H1 (cell line): ENCODE results near the gene MED16. TPM values are rescaled to one million over a fixed set of nuclear protein-coding genes. Genes with fewer than 3 reads are reported as not detected.
A peak's percentile ranks its signal among the peaks of the same experiment; 100 is the strongest.

Experiments
- CTCF ChIA-PET: fragments of 300-600 bp; sonication (Branson Sonifier 250); formaldehyde crosslinking; loops from one replicate; lab custom pipeline; 2021; ENCODE audit not compliant: partially characterized antibody; lab: Charles Lee
- POLR2A ChIA-PET: fragments of 300-600 bp; sonication (Branson Sonifier 250); formaldehyde crosslinking; loops from one replicate; lab custom pipeline; 2021; ENCODE audit warnings: inconsistent platforms; ENCODE audit not compliant: partially characterized antibody; lab: Charles Lee
- DNase-seq, 2 experiments: peaks; one replicate each; pipeline versions ENCODE4 v3.0.0 to v3.0.0-alpha.2; 2010 to 2022; ENCODE audit warnings: low spot score in 2 of 2, low read depth in 1 of 2, mixed read lengths in 1 of 2
- FAIRE-seq: peaks from 2 replicates; lab custom pipeline; 2011; peaks lifted over from hg19 to GRCh38; lab: Jason Lieb, UNC
- H2AFZ ChIP-seq: 2 replicates; pipeline ENCODE4 v1.8.1; 2012; ENCODE audit warnings: low read length, inconsistent platforms
- H2AK5ac ChIP-seq: 2 replicates; pipeline ENCODE4 v1.6.1; 2013; ENCODE audit warnings: low read depth, low read length
- H2BK120ac ChIP-seq: replicated peaks from 2 replicates; pipeline ENCODE3; 2013; ENCODE audit warnings: low read depth, low read length, inconsistent platforms
- H2BK12ac ChIP-seq: 2 replicates; pipeline ENCODE4 v1.6.1; 2013; ENCODE audit warnings: low read depth, low read length
- H2BK15ac ChIP-seq: 2 replicates; pipeline ENCODE4 v1.6.1; 2013; ENCODE audit warnings: low read length
- H2BK20ac ChIP-seq: 2 replicates; pipeline ENCODE4 v1.6.1; 2013; ENCODE audit warnings: low read length
- H2BK5ac ChIP-seq: 2 replicates; pipeline ENCODE4 v1.6.1; 2013; ENCODE audit warnings: low read depth, low read length
- H3K14ac ChIP-seq: 2 replicates; pipeline ENCODE4 v1.6.1; 2013; ENCODE audit warnings: inconsistent platforms; ENCODE audit not compliant: insufficient read length
- H3K18ac ChIP-seq: 2 replicates; pipeline ENCODE4 v1.6.1; 2013; ENCODE audit warnings: low read length; ENCODE audit errors: extremely low read depth
- H3K23ac ChIP-seq: 2 replicates; pipeline ENCODE4 v1.6.1; 2013; ENCODE audit warnings: inconsistent platforms; ENCODE audit not compliant: insufficient read length
- H3K23me2 ChIP-seq: 2 replicates; pipeline ENCODE4 v1.6.1; 2013; ENCODE audit warnings: low read depth, low read length
- H3K27ac ChIP-seq: 2 replicates; pipeline ENCODE4 v1.6.1; 2011; ENCODE audit warnings: low read depth, low read length, inconsistent platforms
- H3K27me3 ChIP-seq, 4 experiments: replicated peaks in 1 of 4; 1 replicate in 1 of 4; 2 replicates in 3 of 4; pipeline versions ENCODE4 v1.6.1 to v1.8.1; 2011 to 2013; ENCODE audit warnings: low read length in 3 of 4, mild to moderate bottlenecking in 3 of 4, inconsistent platforms in 2 of 4, mixed read lengths in 2 of 4, moderate library complexity in 1 of 4; ENCODE audit not compliant: control insufficient read depth in 3 of 4, insufficient read depth in 3 of 4; ENCODE audit errors: extremely low read depth in 1 of 4
- H3K36me3 ChIP-seq, 4 experiments: 2 replicates each; pipeline versions ENCODE4 v1.6.1 to v1.8.1; 2011 to 2013; ENCODE audit warnings: mild to moderate bottlenecking in 4 of 4, low read length in 3 of 4, moderate library complexity in 2 of 4, control low read depth in 1 of 4, inconsistent platforms in 1 of 4; ENCODE audit not compliant: insufficient read depth in 4 of 4, control insufficient read depth in 2 of 4
- H3K4ac ChIP-seq: replicated peaks from 2 replicates; pipeline ENCODE3; 2013; ENCODE audit warnings: low read length, low read depth, mixed read lengths, inconsistent platforms; ENCODE audit not compliant: insufficient read length
- H3K4me1 ChIP-seq, 4 experiments: replicated peaks in 1 of 4; 1 replicate in 1 of 4; 2 replicates in 3 of 4; pipeline versions ENCODE4 v1.6.1 to v1.8.1; 2011 to 2013; ENCODE audit warnings: low read length in 3 of 4, inconsistent platforms in 2 of 4, mixed read lengths in 1 of 4; ENCODE audit not compliant: insufficient read depth in 4 of 4, control insufficient read depth in 3 of 4
- H3K4me2 ChIP-seq, 2 experiments: 2 replicates each; pipeline versions ENCODE4 v1.6.1 to v1.8.1; 2011 to 2013; ENCODE audit warnings: low read depth in 2 of 2, low read length in 2 of 2, control low read depth in 1 of 2, inconsistent platforms in 1 of 2, mild to moderate bottlenecking in 1 of 2; ENCODE audit not compliant: insufficient read depth in 1 of 2
- H3K4me3 ChIP-seq, 4 experiments: fragments of 200-600, 300-600 bp in 1 of 4; sonication (generic), shearing (Covaris generic), sonication (Bioruptor Twin) in 1 of 4; 2 replicates each; pipeline versions ENCODE4 v1.5.1 to v1.8.1; 2011 to 2016; ENCODE audit warnings: low read length in 4 of 4, low read depth in 3 of 4, control low read depth in 2 of 4, inconsistent platforms in 2 of 4, mild to moderate bottlenecking in 2 of 4, mixed read lengths in 1 of 4, moderate library complexity in 1 of 4; ENCODE audit not compliant: insufficient read depth in 2 of 4; ENCODE audit errors: extremely low read depth in 1 of 4
- H3K56ac ChIP-seq: replicated peaks from 2 replicates; pipeline ENCODE3; 2013; ENCODE audit warnings: low read depth, mild to moderate bottlenecking, mixed read lengths, low read length, inconsistent platforms; ENCODE audit not compliant: insufficient read length
- H3K79me1 ChIP-seq: 2 replicates; pipeline ENCODE4 v1.6.1; 2013; ENCODE audit warnings: low read depth, low read length, control low read depth
- H3K79me2 ChIP-seq, 2 experiments: 2 replicates each; pipeline versions ENCODE4 v1.6.1 to v1.8.1; 2012 to 2013; ENCODE audit warnings: low read length in 2 of 2, mild to moderate bottlenecking in 2 of 2, inconsistent platforms in 1 of 2; ENCODE audit not compliant: insufficient read depth in 2 of 2, control insufficient read depth in 1 of 2
- H3K9ac ChIP-seq, 4 experiments: replicated peaks in 1 of 4; 1 replicate in 1 of 4; 2 replicates in 3 of 4; pipeline versions ENCODE4 v1.6.1 to v1.8.1; 2011 to 2013; ENCODE audit warnings: low read depth in 3 of 4, low read length in 3 of 4, control low read depth in 2 of 4, mild to moderate bottlenecking in 2 of 4, moderate library complexity in 2 of 4, inconsistent platforms in 1 of 4; ENCODE audit errors: extremely low read depth in 1 of 4
- H3K9me3 ChIP-seq, 2 experiments: 2 replicates each; pipeline versions ENCODE4 v1.6.1 to v1.8.1; 2012 to 2013; ENCODE audit warnings: mild to moderate bottlenecking in 2 of 2, moderate library complexity in 2 of 2, control low read depth in 1 of 2, inconsistent platforms in 1 of 2, low read depth in 1 of 2, low read length in 1 of 2, mixed read lengths in 1 of 2; ENCODE audit not compliant: insufficient read depth in 2 of 2
- H4K20me1 ChIP-seq, 2 experiments: replicated peaks in 1 of 2; 2 replicates each; pipeline versions ENCODE3 to v1.8.1; 2011 to 2013; ENCODE audit warnings: inconsistent platforms in 2 of 2, low read length in 2 of 2, mild to moderate bottlenecking in 1 of 2; ENCODE audit not compliant: insufficient read depth in 2 of 2, control insufficient read depth in 1 of 2
- H4K5ac ChIP-seq: 2 replicates; pipeline ENCODE4 v1.6.1; 2013; ENCODE audit warnings: low read length, low read depth, mixed read lengths, inconsistent platforms; ENCODE audit not compliant: insufficient read length
- H4K8ac ChIP-seq: 2 replicates; pipeline ENCODE4 v1.8.0; 2013; ENCODE audit warnings: mild to moderate bottlenecking, moderate library complexity, low read length, inconsistent platforms; ENCODE audit not compliant: insufficient read depth; ENCODE audit errors: extremely low read depth
- H4K91ac ChIP-seq: replicated peaks from 2 replicates; pipeline ENCODE3; 2013; ENCODE audit warnings: low read length, mixed read lengths, inconsistent platforms; ENCODE audit not compliant: insufficient read length
- ASH2L ChIP-seq: fragments of 200-600, 300-600 bp; sonication (generic); IDR thresholded peaks from one replicate; pipeline ENCODE4 v1.7.1; 2017; ENCODE audit warnings: low read length
- CEBPB ChIP-seq: IDR thresholded peaks from 2 replicates; pipeline ENCODE4 v1.6.1; 2012; ENCODE audit warnings: low read depth, low read length
- CHD1 ChIP-seq: IDR thresholded peaks from 2 replicates; pipeline ENCODE4 v1.6.1; 2012; ENCODE audit warnings: low read depth, low read length, improper control_type of control experiment
- CREB1 ChIP-seq: IDR thresholded peaks from 2 replicates; pipeline ENCODE4 v1.6.1; 2012; ENCODE audit warnings: inconsistent platforms
- GTF2F1 ChIP-seq: IDR thresholded peaks from 2 replicates; pipeline ENCODE4 v1.6.1; 2012; ENCODE audit warnings: low read depth, low read length, improper control_type of control experiment, borderline replicate concordance
- HDAC6 ChIP-seq: IDR thresholded peaks from one replicate; pipeline ENCODE4 v1.7.1; 2012; ENCODE audit warnings: low read depth, mild to moderate bottlenecking, inconsistent platforms, low read length, moderate library complexity
- NRF1 ChIP-seq: IDR thresholded peaks from 2 replicates; pipeline ENCODE4 v1.6.1; 2011; ENCODE audit warnings: mild to moderate bottlenecking, low read depth, low read length, improper control_type of control experiment
- POLR2AphosphoS5 ChIP-seq: IDR thresholded peaks from 2 replicates; pipeline ENCODE4 v1.6.1; 2011; ENCODE audit warnings: low read depth, low read length
- RAD21 ChIP-seq, 2 experiments: IDR thresholded peaks in 1 of 2; conservative IDR thresholded peaks in 1 of 2; 2 replicates each; pipeline ENCODE4 v1.6.1; 2011; ENCODE audit warnings: low read depth in 2 of 2, low read length in 2 of 2, improper control_type of control experiment in 1 of 2, inconsistent platforms in 1 of 2, mild to moderate bottlenecking in 1 of 2, moderate library complexity in 1 of 2
- SAP30 ChIP-seq: fragments of 300-600 bp; sonication (generic); IDR thresholded peaks from 2 replicates; pipeline ENCODE4 v1.7.1; 2012; ENCODE audit warnings: low read length, moderate library complexity, mild to moderate bottlenecking, inconsistent platforms; ENCODE audit not compliant: insufficient read depth, insufficient replicate concordance
- SRF ChIP-seq: IDR thresholded peaks from 2 replicates; pipeline ENCODE4 v1.6.1; 2011; ENCODE audit warnings: mild to moderate bottlenecking, low read depth, low read length, moderate library complexity
- TCF12 ChIP-seq: IDR thresholded peaks from 2 replicates; pipeline ENCODE4 v1.6.1; 2011; ENCODE audit warnings: low read depth, mild to moderate bottlenecking, low read length
- WGBS, 2 experiments: shearing (Covaris generic) in 1 of 2; methylation state at CpG; one replicate each; pipeline versions ENCODE4 v1.1.6 to v1.1.7; 2013 to 2015; ENCODE audit warnings: low lambda C conversion rate in 2 of 2, mixed read lengths in 2 of 2, inconsistent platforms in 1 of 2, low coverage in 1 of 2, missing lambda C conversion rate in 1 of 2; ENCODE audit not compliant: insufficient replicate concordance in 2 of 2, insufficient coverage in 1 of 2, insufficient read length in 1 of 2; ENCODE audit errors: extremely low coverage in 1 of 2, missing lambda C conversion rate in 1 of 2; 5-methylcytosine and 5-hydroxymethylcytosine counted together
- polyA plus RNA-seq, 7 experiments: library from polyadenylated mRNA; depleted of rRNA in 3 of 7; stranded (reverse) in 5 of 7; unstranded in 2 of 7; fragments of >200 nt in 5 of 7; fragments of 200-250 nt in 2 of 7; gene quantifications; 1 replicate in 5 of 7; 2 replicates in 1 of 7; 4 replicates in 1 of 7; pipeline versions ENCODE4 v1.2.1 to v1.2.3, GENCODE V29; 2011 to 2013; ENCODE audit warnings: missing spikeins in 2 of 7, mixed read lengths in 2 of 7
- total RNA-seq: library from RNA; stranded (reverse); fragmentation: NEBNext Ultra II Directional; extraction: Animal tissue kit (Norgen Biotek cat#: 25700); gene quantifications from 2 replicates; pipeline ENCODE4 v1.2.1, GENCODE V29; 2021
- TF ChIP-seq, protein P1 (sequence below): IDR thresholded peaks from 2 replicates; pipeline ENCODE4 v1.6.1; 2012; ENCODE audit warnings: inconsistent platforms

Gene MED16
- total and polyA plus RNA-seq, 2 of the 8 experiments (the other 6 are each of a cell fraction or from before 2014, with no cell fraction given): 51.0 to 67.2 TPM

DNA sequence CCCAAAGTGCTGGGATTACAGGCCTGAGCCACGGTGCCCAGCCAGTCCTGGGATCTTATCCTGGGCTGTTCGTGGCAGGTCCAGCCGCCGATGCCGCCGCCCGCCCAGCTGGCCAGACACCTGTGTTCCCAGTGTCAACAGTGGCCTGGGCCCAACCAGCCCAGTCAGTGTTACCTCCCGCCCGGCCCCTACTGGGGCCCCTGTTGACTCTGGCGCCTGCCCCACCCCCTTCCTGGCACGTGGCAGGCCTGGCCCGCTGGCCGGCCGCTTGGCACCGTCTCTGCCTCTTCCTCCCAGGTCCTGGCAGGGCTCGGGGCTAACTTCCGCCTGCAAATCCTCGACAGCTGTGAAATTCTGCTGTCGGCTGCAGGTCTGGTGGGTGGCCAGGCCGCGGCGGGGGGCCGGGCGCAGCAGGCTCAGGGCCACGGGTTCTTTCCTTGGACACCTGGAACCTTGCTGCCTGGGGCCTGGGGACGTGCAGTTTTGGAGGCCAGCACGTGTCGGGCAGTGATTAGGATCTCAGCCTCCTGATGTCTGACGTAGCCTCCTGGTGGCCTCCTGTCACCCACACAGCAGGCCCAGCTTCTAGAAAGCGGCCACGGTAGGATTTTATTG lies 42.0 kb upstream of the MED16 start:
- no peak overlapping the region for H3K27ac ChIP-seq
- H2BK20ac ChIP-seq: no peak overlapping the region
- DNase-seq (no peak), FAIRE-seq (no peak)
- 0 out of 2 replicates have a peak overlapping the region, but pooled peaks have one; percentile 44 for H2BK5ac ChIP-seq
- peaks cover 0 to 16% (median 4%) of the 10 kb centered on the region in 4 experiments; a peak in 4 of 7 replicates for H3K4me1 ChIP-seq
- H3K56ac ChIP-seq: no peak overlapping the region
- no peaks in the 10 kb centered on the region for H3K9me3 ChIP-seq
- H4K8ac ChIP-seq: peak overlapping the region; percentile 79; the same call in 1 of the 2 replicates
- peaks cover 3 to 13% (median 11%) of the 10 kb centered on the region in 4 experiments; a peak in 7 of 8 replicates for H3K36me3 ChIP-seq
- 93% methylated on average over 22 of the region's 31 CpGs; no CpG with 5 or more reads in 1 of the 2 experiments for WGBS, 2 experiments
- no peak overlapping the region for H3K18ac ChIP-seq
- H4K5ac ChIP-seq: no peak overlapping the region
- H4K20me1 ChIP-seq: peaks cover 3 to 25% of the 10 kb centered on the region in 2 experiments
- no peak overlapping the region for H3K4me2 ChIP-seq
- no peak overlapping the region for H3K4ac ChIP-seq
- ChIA-PET CTCF (interaction anchor here (0.5 to 2.5 kb wide), 5 partner anchors 12 to 81 kb away, joined by 3 to 11 read pairs (median 4); no protein-coding TSS in a partner anchor), POLR2A (interaction anchor here (0.8 to 2.6 kb wide), 4 partner anchors 9 to 92 kb away, joined by 3 to 9 read pairs (median 3); partner anchors contain the start of gene CNN2)
- TF ChIP-seq POLR2AphosphoS5 (no peak), TCF12 (no peak), ASH2L (no peak), CEBPB (no peak), HDAC6 (no peak), RAD21 (IDR thresholded peaks at IDR 0.05 in 1 of 2, conservative IDR thresholded peaks at IDR 0.05 in 1 of 2; ENCODE audit: low read depth in 2 of 2, low read length in 2 of 2) (no peak), CREB1 (no peak), GTF2F1 (no peak), NRF1 (no peak), CHD1 (no peak), SRF (no peak), SAP30 (no peak)
- TF ChIP-seq, protein P1, sequence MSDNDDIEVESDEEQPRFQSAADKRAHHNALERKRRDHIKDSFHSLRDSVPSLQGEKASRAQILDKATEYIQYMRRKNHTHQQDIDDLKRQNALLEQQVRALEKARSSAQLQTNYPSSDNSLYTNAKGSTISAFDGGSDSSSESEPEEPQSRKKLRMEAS: no peak
- no peaks in the 10 kb centered on the region for H3K27me3 ChIP-seq
- no peak overlapping the region for H3K9ac ChIP-seq
- no peak overlapping the region for H4K91ac ChIP-seq
- no peak overlapping the region for H3K23ac ChIP-seq
- no peak overlapping the region for H2AFZ ChIP-seq
- no peaks in the 10 kb centered on the region for H3K23me2 ChIP-seq
- H3K4me3 ChIP-seq: no peak overlapping the region
- H2BK120ac ChIP-seq: no peak overlapping the region
- no peak overlapping the region for H3K14ac ChIP-seq
- H2AK5ac ChIP-seq: no peak overlapping the region
- peaks cover 0 to 64% of the 10 kb centered on the region in 2 experiments; a peak in 3 of 4 replicates for H3K79me2 ChIP-seq
- H2BK12ac ChIP-seq: no peak overlapping the region
- peaks cover 11% of the 10 kb centered on the region for H3K79me1 ChIP-seq
- no peak overlapping the region for H2BK15ac ChIP-seq
